Gastrocnemius medialis (tissue), 4 donors: ENCODE measurements around the gene EIF5.

ENCODE experiments used
- POLR2A ChIP-seq, 2 donors: fragments of 450-650 bp; IDR thresholded peaks; one replicate each; pipeline ENCODE4 v1.6.1; 2017; ENCODE audit warnings: antibody characterized with exemption in 2 of 2, mild to moderate bottlenecking in 2 of 2, moderate library complexity in 2 of 2
- TF ChIP-seq, protein P1 (sequence below), 5 experiments: fragments of 450-650 bp in 3 of 5; fragments of 200-600 bp in 2 of 5; sonication (generic) in 2 of 5; IDR thresholded peaks in 4 of 5; conservative IDR thresholded peaks in 1 of 5; 1 replicate in 4 of 5; 2 replicates in 1 of 5; pipeline ENCODE4 v1.5.1; 2016 to 2019; ENCODE audit warnings: antibody characterized with exemption in 5 of 5, mild to moderate bottlenecking in 3 of 5, moderate library complexity in 3 of 5

DNA sequence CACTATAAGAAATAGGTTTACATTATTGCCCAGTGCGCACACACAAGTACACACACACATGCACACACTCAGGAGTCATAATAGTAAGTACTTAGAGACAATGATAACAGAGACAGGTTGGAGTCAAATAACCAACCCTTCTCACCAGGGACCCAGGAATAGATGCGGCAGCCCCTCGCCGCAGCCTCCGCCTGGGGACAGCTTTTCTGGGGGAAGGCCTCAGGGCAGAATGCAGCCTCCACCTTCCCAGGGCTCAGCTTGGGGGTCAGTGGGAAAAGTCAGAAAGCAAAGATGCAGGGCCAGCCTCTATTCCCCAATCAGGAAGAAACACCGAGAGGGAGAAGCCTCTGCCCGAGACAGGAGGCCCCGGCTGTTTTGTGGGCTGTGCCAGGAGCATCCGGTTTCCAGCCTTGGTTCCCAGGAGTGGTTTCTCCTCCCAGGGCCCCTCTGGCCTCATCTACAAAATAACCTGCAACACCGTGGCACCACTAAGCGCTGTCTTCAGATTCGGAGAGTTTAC lies 23.4 kb upstream of the EIF5 start:
- no peak for TF ChIP-seq POLR2A (IDR thresholded peaks at IDR 0.05)
- TF ChIP-seq, protein P1, sequence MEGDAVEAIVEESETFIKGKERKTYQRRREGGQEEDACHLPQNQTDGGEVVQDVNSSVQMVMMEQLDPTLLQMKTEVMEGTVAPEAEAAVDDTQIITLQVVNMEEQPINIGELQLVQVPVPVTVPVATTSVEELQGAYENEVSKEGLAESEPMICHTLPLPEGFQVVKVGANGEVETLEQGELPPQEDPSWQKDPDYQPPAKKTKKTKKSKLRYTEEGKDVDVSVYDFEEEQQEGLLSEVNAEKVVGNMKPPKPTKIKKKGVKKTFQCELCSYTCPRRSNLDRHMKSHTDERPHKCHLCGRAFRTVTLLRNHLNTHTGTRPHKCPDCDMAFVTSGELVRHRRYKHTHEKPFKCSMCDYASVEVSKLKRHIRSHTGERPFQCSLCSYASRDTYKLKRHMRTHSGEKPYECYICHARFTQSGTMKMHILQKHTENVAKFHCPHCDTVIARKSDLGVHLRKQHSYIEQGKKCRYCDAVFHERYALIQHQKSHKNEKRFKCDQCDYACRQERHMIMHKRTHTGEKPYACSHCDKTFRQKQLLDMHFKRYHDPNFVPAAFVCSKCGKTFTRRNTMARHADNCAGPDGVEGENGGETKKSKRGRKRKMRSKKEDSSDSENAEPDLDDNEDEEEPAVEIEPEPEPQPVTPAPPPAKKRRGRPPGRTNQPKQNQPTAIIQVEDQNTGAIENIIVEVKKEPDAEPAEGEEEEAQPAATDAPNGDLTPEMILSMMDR (IDR thresholded peaks at IDR 0.05 in 4 of 5, conservative IDR thresholded peaks at IDR 0.05 in 1 of 5): no peak
